SU-DHL-6 (cell line): Measurements from ENCODE around the gene UQCC5.

ENCODE experiments used
- EZH2phosphoT487 ChIP-seq: fragments of 200-600 bp; sonication (generic), shearing (Covaris generic); conservative IDR thresholded peaks from 2 replicates; pipeline ENCODE4 v1.6.1; 2018; ENCODE audit warnings: mild to moderate bottlenecking, antibody characterized with exemption, low read length, moderate library complexity, mixed read lengths
- TF ChIP-seq, protein P1 (sequence below): fragments of 200-600 bp; sonication (generic); IDR thresholded peaks from one replicate; pipeline ENCODE4 v1.5.1; 2017; ENCODE audit warnings: antibody characterized with exemption, mild to moderate bottlenecking, low read length, moderate library complexity; ENCODE audit not compliant: insufficient read depth, poor library complexity, severe bottlenecking

DNA sequence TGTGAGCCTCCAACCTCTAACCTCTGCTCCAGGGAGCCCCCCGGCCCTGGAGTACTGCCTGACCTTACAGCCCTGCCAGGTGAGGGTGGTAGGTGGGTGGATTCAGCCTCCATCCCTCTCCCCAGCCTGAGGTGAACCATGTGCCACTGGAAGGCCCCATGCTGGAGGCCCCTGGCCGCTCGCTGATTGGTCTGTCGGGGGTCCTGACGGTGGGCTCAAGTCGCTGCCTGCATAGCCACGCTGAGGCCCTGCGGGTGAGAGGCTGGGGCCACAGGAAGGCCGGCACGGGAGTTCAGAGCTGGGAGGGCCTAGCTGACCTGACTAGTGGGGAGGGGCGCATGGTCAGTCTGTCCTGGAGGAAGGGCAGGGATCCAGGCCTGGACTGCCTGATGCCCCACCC is 21.8 kb upstream of the UQCC5 start:
- TF ChIP-seq, protein P1, sequence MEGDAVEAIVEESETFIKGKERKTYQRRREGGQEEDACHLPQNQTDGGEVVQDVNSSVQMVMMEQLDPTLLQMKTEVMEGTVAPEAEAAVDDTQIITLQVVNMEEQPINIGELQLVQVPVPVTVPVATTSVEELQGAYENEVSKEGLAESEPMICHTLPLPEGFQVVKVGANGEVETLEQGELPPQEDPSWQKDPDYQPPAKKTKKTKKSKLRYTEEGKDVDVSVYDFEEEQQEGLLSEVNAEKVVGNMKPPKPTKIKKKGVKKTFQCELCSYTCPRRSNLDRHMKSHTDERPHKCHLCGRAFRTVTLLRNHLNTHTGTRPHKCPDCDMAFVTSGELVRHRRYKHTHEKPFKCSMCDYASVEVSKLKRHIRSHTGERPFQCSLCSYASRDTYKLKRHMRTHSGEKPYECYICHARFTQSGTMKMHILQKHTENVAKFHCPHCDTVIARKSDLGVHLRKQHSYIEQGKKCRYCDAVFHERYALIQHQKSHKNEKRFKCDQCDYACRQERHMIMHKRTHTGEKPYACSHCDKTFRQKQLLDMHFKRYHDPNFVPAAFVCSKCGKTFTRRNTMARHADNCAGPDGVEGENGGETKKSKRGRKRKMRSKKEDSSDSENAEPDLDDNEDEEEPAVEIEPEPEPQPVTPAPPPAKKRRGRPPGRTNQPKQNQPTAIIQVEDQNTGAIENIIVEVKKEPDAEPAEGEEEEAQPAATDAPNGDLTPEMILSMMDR: no peak
- no peak for TF ChIP-seq EZH2phosphoT487
